Type B pancreatic cell (in vitro differentiated cells): ENCODE measurements around the gene VPS26C. TPM values are rescaled to one million over a fixed set of nuclear protein-coding genes. Genes with fewer than 3 reads are reported as not detected.

Source experiments
- DNase-seq: peaks from one replicate; pipeline ENCODE4 v3.0.0; 2021; ENCODE audit warnings: mixed read lengths; ENCODE audit not compliant: unreplicated experiment; ENCODE audit errors: extremely low spot score
- H3K27ac Mint-ChIP-seq: 2 replicates; pipeline ENCODE4 v1.8.0; 2021; ENCODE audit warnings: mild to moderate bottlenecking, mixed read lengths
- H3K27me3 Mint-ChIP-seq: 2 replicates; pipeline ENCODE4 v1.8.0; 2021; ENCODE audit warnings: mixed read lengths
- H3K36me3 Mint-ChIP-seq: 2 replicates; pipeline ENCODE4 v1.8.0; 2021; ENCODE audit warnings: mixed read lengths
- H3K4me1 Mint-ChIP-seq: one replicate; pipeline ENCODE4 v1.8.0; 2021; ENCODE audit warnings: mixed read lengths; ENCODE audit not compliant: unreplicated experiment
- H3K4me3 Mint-ChIP-seq: 2 replicates; pipeline ENCODE4 v1.8.0; 2021; ENCODE audit warnings: mild to moderate bottlenecking, mixed read lengths
- H3K9me3 Mint-ChIP-seq: 2 replicates; pipeline ENCODE4 v1.8.0; 2021; ENCODE audit warnings: mixed read lengths
- total RNA-seq: library from RNA; stranded (reverse); gene quantifications from 2 replicates; pipeline ENCODE4 v1.2.1, GENCODE V29; 2021; ENCODE audit warnings: low replicate concordance
- TF ChIP-seq, protein P1 (sequence below): fragments of 200-600 bp; sonication (generic); conservative IDR thresholded peaks from 2 replicates; pipeline ENCODE4 v1.5.0; 2021; ENCODE audit warnings: antibody characterized with exemption, mild to moderate bottlenecking

Gene VPS26C
- total RNA-seq, 1 donor from 2014 or later, result 37.9 TPM

DNA sequence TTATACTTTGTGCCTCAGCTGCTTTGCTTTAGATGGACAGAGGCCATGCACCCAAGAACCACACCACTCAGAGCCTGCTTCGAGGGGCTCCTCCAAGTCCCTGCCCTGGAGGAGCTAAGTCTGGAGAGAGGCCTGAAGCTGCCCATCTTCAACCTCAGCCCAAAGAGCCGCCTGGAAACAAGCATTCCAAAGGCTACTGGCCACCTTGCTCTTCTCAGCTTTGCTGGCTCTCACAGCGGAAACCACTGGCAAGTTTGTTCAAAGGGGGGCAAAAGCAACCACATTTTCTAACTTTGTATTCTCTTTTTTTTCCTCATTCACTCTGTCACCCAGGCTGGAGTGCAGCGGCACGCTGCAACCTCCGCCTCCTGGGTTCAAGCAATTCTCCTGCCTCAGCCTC, 23.2 kb downstream of the VPS26C start:
- no peaks in the 10 kb centered on the region for H3K9me3 Mint-ChIP-seq
- H3K4me3 Mint-ChIP-seq, result no peak overlapping the region
- peaks cover 4% of the 10 kb centered on the region for H3K36me3 Mint-ChIP-seq
- no peak overlapping the region for H3K27ac Mint-ChIP-seq
- DNase-seq, result no peak
- TF ChIP-seq, protein P1, sequence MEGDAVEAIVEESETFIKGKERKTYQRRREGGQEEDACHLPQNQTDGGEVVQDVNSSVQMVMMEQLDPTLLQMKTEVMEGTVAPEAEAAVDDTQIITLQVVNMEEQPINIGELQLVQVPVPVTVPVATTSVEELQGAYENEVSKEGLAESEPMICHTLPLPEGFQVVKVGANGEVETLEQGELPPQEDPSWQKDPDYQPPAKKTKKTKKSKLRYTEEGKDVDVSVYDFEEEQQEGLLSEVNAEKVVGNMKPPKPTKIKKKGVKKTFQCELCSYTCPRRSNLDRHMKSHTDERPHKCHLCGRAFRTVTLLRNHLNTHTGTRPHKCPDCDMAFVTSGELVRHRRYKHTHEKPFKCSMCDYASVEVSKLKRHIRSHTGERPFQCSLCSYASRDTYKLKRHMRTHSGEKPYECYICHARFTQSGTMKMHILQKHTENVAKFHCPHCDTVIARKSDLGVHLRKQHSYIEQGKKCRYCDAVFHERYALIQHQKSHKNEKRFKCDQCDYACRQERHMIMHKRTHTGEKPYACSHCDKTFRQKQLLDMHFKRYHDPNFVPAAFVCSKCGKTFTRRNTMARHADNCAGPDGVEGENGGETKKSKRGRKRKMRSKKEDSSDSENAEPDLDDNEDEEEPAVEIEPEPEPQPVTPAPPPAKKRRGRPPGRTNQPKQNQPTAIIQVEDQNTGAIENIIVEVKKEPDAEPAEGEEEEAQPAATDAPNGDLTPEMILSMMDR, result no peak
- peaks cover 17% of the 10 kb centered on the region for H3K4me1 Mint-ChIP-seq
- no peaks in the 10 kb centered on the region for H3K27me3 Mint-ChIP-seq

DNA sequence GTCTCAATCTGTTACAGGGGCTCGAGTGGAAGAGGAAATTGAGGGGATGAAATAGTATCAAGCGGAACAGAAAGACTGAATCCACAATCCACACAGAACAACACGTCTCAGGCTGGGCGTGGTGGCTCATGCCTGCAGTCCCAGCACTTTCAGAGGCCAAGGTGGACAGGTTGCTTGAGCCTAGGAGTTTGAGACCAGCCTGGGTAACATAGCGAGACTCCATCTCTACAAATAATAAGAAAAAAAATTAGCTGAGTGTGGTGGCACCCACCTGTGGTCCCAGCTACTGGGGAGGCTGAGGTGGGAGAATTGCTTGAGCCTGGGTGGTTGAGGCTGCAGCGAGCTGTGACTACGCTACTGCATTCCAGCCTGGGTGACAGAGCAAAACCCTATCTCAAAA, 25.7 kb downstream of the VPS26C start:
- no peak for DNase-seq
- no peak overlapping the region for H3K27ac Mint-ChIP-seq
- H3K9me3 Mint-ChIP-seq, result no peaks in the 10 kb centered on the region
- H3K4me1 Mint-ChIP-seq, result peaks cover 17% of the 10 kb centered on the region
- H3K36me3 Mint-ChIP-seq, result peaks cover 8% of the 10 kb centered on the region
- no peak overlapping the region for H3K4me3 Mint-ChIP-seq
- no peaks in the 10 kb centered on the region for H3K27me3 Mint-ChIP-seq
- TF ChIP-seq, protein P1, result no peak

DNA sequence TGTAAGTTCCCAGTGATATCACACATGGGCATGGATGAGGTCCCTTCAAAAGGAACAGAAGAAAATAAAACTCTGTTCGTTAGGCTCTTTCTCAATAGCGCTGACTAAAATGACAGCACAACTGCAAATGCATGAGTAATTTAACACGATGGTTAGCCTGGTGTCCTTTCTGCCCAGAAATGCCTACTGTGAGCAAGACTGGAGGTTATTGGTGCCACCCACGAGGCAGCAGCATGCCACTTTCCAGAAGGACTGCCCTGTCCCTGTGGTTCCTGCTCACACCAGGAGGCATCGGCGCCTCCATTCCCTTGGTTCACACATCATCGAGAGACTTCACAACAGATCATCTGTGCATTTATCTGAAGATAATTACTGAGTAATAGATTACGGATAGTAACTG, 26.2 kb downstream of the VPS26C start:
- no peak overlapping the region for H3K27ac Mint-ChIP-seq
- H3K4me3 Mint-ChIP-seq, result no peak overlapping the region
- peaks cover 17% of the 10 kb centered on the region for H3K4me1 Mint-ChIP-seq
- H3K27me3 Mint-ChIP-seq, result no peaks in the 10 kb centered on the region
- TF ChIP-seq, protein P1, result no peak
- no peak for DNase-seq
- no peaks in the 10 kb centered on the region for H3K9me3 Mint-ChIP-seq
- peaks cover 5% of the 10 kb centered on the region for H3K36me3 Mint-ChIP-seq

DNA sequence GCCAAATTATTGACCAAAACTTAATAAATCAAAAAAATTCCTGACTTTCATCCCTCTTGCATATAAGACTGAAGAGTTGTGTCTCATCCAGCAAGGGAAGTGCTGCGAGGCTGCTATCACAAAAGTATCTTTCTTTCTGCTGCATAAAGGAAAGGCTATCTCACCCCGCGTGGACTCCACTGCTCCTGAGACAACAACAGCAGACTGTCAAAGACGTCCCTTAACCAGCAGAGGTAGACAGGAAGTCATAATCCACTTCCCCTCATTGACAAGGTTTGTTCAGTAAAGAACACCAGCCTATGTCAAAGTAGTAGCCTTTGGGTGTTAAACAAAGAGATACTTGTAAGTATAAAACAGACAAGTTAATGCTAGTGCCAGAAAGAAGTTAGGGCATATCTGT, 29.4 kb downstream of the VPS26C start:
- Mint-ChIP-seq H3K27me3 (no peaks in the 10 kb centered on the region), H3K27ac (no peak overlapping the region), H3K9me3 (no peaks in the 10 kb centered on the region), H3K4me1 (peaks cover 4% of the 10 kb centered on the region), H3K36me3 (peaks cover 5% of the 10 kb centered on the region), H3K4me3 (no peak overlapping the region)
- TF ChIP-seq, protein P1, result no peak
- no peak for DNase-seq

DNA sequence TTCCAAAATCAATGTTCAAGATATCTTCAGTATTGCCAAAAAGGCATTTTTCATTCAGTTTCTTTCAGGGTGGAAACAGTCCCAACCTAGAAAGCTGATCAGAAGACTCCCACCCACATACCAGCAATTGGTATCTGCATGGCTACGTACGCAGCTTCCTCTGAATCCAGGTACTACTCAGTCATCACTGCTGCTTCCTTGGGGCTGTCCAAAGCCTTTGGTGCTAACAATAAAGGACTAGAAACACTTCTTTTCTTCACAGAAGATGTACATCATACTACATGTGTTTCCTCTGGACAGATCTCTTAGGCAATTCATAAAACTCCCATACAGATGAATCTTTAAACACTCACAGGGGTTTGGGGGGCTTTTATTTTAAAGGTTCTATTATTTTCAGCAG, 29.8 kb downstream of the VPS26C start:
- Mint-ChIP-seq H3K4me1 (peaks cover 4% of the 10 kb centered on the region), H3K9me3 (no peaks in the 10 kb centered on the region), H3K27ac (no peak overlapping the region), H3K27me3 (no peaks in the 10 kb centered on the region), H3K4me3 (no peak overlapping the region), H3K36me3 (peaks cover 5% of the 10 kb centered on the region)
- TF ChIP-seq, protein P1, result no peak
- DNase-seq, result no peak

DNA sequence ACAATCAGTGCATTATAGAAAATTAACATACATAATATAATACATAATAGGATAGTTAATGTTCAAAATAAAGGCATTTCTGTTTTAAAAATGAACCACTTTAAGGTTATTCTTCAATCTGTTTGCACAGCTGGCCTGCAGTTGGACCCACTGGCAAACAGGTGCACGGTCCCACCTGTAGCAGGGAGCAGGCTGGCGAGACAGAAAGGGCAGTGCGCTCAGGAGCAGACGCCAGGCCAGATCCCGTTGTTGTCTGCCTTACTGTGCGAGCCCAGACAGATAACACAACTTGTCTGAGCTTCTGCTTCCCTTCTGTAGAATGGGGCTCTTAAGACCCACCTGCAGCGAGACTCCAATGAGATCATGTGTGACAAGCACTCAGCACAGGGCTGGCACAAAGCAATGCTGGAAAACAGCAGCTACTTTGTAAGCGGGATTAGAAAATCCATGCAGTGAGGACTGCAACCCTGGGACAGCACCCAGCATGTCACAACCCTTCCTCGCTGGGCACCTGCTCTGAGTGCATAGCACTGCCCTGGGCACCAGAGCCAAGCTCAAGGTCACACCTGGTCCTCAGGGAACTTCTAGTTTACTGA, 33.5 kb downstream of the VPS26C start:
- Mint-ChIP-seq H3K36me3 (peaks cover 12% of the 10 kb centered on the region), H3K9me3 (no peaks in the 10 kb centered on the region), H3K27me3 (no peaks in the 10 kb centered on the region), H3K27ac (no peak overlapping the region), H3K4me3 (no peak overlapping the region), H3K4me1 (peaks cover 10% of the 10 kb centered on the region)
- no peak for DNase-seq
- TF ChIP-seq, protein P1, result no peak
